HCT116 (cell line): ENCODE data around the gene MSI2. TPM values are rescaled to one million over a fixed set of nuclear protein-coding genes. Genes with fewer than 3 reads are reported as not detected.

ENCODE experiments used
- ATAC-seq: fragments of 200-7000 bp; cut with Tn5 transposase; 2 replicates; pipeline ENCODE4 v1.9.1; 2020; ENCODE audit warnings: mild to moderate bottlenecking, moderate library complexity
- BruUV-seq: library from RNA; stranded (reverse); fragments of 400-500 nt; replicated peaks from 2 replicates; lab custom pipeline; 2021; lab: Mats Ljungman, UMichigan
- CTCF ChIA-PET: fragments of 300-600 bp; sonication (Branson Sonifier 250); formaldehyde crosslinking; loops from one replicate; lab custom pipeline; 2021; ENCODE audit warnings: antibody characterized with exemption; lab: Charles Lee
- POLR2A ChIA-PET: fragments of 300-600, 350-600 bp; sonication (Branson Sonifier 250); formaldehyde crosslinking; loops from one replicate; lab custom pipeline; 2021; ENCODE audit warnings: antibody characterized with exemption; lab: Charles Lee
- RAD21 ChIA-PET, 2 experiments: fragments of 300-600 bp; sonication (Branson Sonifier 250); formaldehyde crosslinking; loops; one replicate each; lab custom pipeline; 2023; ENCODE audit warnings: low total read pairs in 2 of 2; ENCODE audit not compliant: uncharacterized antibody in 2 of 2, unreplicated experiment in 2 of 2, low non-redundant PET in 1 of 2; lab: Charles Lee
- DNase-seq: peaks from one replicate; pipeline ENCODE4 v3.0.0-alpha.2; 2010; ENCODE audit warnings: low read depth, low spot score
- H2AFZ ChIP-seq: fragments of 200-600 bp; shearing (Covaris generic), sonication (generic); 2 replicates; pipeline ENCODE4 v1.6.1; 2017; ENCODE audit warnings: low read depth, mixed run types, mixed read lengths, antibody characterized with exemption, low read length; ENCODE audit not compliant: poor library complexity, severe bottlenecking
- H3K27ac ChIP-seq: 2 replicates; pipeline ENCODE4 v1.5.1; 2012; ENCODE audit warnings: low read depth, low read length
- H3K27me3 ChIP-seq: fragments of 200-600 bp; sonication (generic); 2 replicates; pipeline ENCODE4 v1.6.1; 2016; ENCODE audit warnings: mixed run types, low read length, mixed read lengths; ENCODE audit not compliant: insufficient read depth
- H3K36me3 ChIP-seq, 2 experiments: fragments of 200-500 bp in 1 of 2; fragments of 200-600 bp in 1 of 2; sonication (Bioruptor generic) in 1 of 2; sonication (generic) in 1 of 2; 2 replicates each; pipeline versions ENCODE4 v1.5.1 to v1.6.1; 2014 to 2016; ENCODE audit warnings: low read length in 2 of 2, inconsistent platforms in 1 of 2, mixed read lengths in 1 of 2, mixed run types in 1 of 2; ENCODE audit not compliant: insufficient read depth in 2 of 2, control insufficient read depth in 1 of 2
- H3K4me1 ChIP-seq, 2 experiments: fragments of 200-600 bp in 1 of 2; sonication (generic) in 1 of 2; 2 replicates each; pipeline versions ENCODE4 v1.5.1 to v1.6.1; 2012 to 2017; ENCODE audit warnings: low read length in 2 of 2, inconsistent platforms in 1 of 2, mild to moderate bottlenecking in 1 of 2, mixed read lengths in 1 of 2, mixed run types in 1 of 2, moderate library complexity in 1 of 2; ENCODE audit not compliant: insufficient read depth in 2 of 2, control insufficient read depth in 1 of 2
- H3K4me2 ChIP-seq: fragments of 200-600 bp; sonication (generic); 2 replicates; pipeline ENCODE4 v1.6.1; 2017; ENCODE audit warnings: mixed run types, low read length, mixed read lengths
- H3K4me3 ChIP-seq, 2 experiments: fragments of 200-600 bp in 1 of 2; sonication (generic) in 1 of 2; replicated peaks in 1 of 2; 2 replicates each; pipeline ENCODE4 v1.5.1; 2011 to 2016; ENCODE audit warnings: low read length in 2 of 2, control low read depth in 1 of 2, low read depth in 1 of 2, mild to moderate bottlenecking in 1 of 2, mixed read lengths in 1 of 2, mixed run types in 1 of 2
- H3K79me2 ChIP-seq: fragments of 200-600 bp; sonication (generic); 2 replicates; pipeline ENCODE4 v1.6.1; 2017; ENCODE audit warnings: mild to moderate bottlenecking, mixed run types, low read length, moderate library complexity, mixed read lengths; ENCODE audit not compliant: insufficient read depth
- H3K9ac ChIP-seq: fragments of 200-600 bp; sonication (generic); 2 replicates; pipeline ENCODE4 v1.6.1; 2016; ENCODE audit warnings: low read length, mixed read lengths
- H3K9me2 ChIP-seq: fragments of 200-600 bp; sonication (generic), shearing (Covaris generic); 2 replicates; pipeline ENCODE4 v1.6.1; 2017; ENCODE audit warnings: mixed run types, mild to moderate bottlenecking, moderate library complexity; ENCODE audit not compliant: insufficient read depth
- H3K9me3 ChIP-seq, 2 experiments: fragments of 200-500 bp in 1 of 2; fragments of 200-600 bp in 1 of 2; sonication (Bioruptor generic) in 1 of 2; sonication (generic) in 1 of 2; 2 replicates each; pipeline ENCODE4 v1.6.1; 2014 to 2017; ENCODE audit warnings: low read length in 2 of 2, mixed read lengths in 2 of 2, inconsistent platforms in 1 of 2, low read depth in 1 of 2, mild to moderate bottlenecking in 1 of 2, mixed run types in 1 of 2, moderate library complexity in 1 of 2; ENCODE audit not compliant: control insufficient read depth in 1 of 2, insufficient read depth in 1 of 2
- H4K20me1 ChIP-seq: fragments of 200-600 bp; sonication (generic), shearing (Covaris generic); 2 replicates; pipeline ENCODE4 v1.6.1; 2017; ENCODE audit warnings: mixed run types, mild to moderate bottlenecking, moderate library complexity; ENCODE audit not compliant: insufficient read depth
- CBX3 ChIP-seq: IDR thresholded peaks from 2 replicates; pipeline ENCODE4 v1.6.1; 2012; ENCODE audit warnings: low read depth
- CEBPB ChIP-seq: IDR thresholded peaks from 2 replicates; pipeline ENCODE4 v1.6.1; 2012; ENCODE audit warnings: low read depth
- ELF1 ChIP-seq: IDR thresholded peaks from 2 replicates; pipeline ENCODE4 v1.6.1; 2012; ENCODE audit warnings: low read depth, borderline replicate concordance
- EZH2phosphoT487 ChIP-seq: fragments of 200-600 bp; IDR thresholded peaks from 2 replicates; pipeline ENCODE4 v1.6.1; 2018; ENCODE audit warnings: antibody characterized with exemption, borderline replicate concordance
- JUND ChIP-seq: IDR thresholded peaks from 2 replicates; pipeline ENCODE4 v1.6.1; 2012
- POLR2A ChIP-seq: IDR thresholded peaks from 2 replicates; pipeline ENCODE4 v1.7.0; 2011; ENCODE audit warnings: borderline replicate concordance; ENCODE audit not compliant: insufficient read depth, insufficient read length; ENCODE audit errors: extremely low read depth
- YY1 ChIP-seq: IDR thresholded peaks from 2 replicates; pipeline ENCODE4 v1.6.1; 2011; ENCODE audit warnings: low read length, low read depth, moderate library complexity, mild to moderate bottlenecking; ENCODE audit not compliant: insufficient replicate concordance; ENCODE audit errors: extremely low read depth
- ZNF274 ChIP-seq: fragments of 200-500 bp; sonication (Bioruptor generic); IDR thresholded peaks from 2 replicates; pipeline ENCODE4 v1.6.1; 2014; ENCODE audit warnings: mild to moderate bottlenecking, low read depth, low read length, inconsistent platforms
- intact Hi-C: fragments of 100-400 bp; cut with micrococcal nuclease; formaldehyde crosslinking; loops from 2 replicates; pipeline ENCODE4 v1.10.0; 2022
- total RNA-seq: library from RNA; stranded (reverse); gene quantifications from one replicate; pipeline ENCODE4 v1.2.1, GENCODE V29; 2021; ENCODE audit not compliant: unreplicated experiment

MSI2 gene
- total RNA-seq, 1 experiment from 2014 or later, result 137 TPM

DNA sequence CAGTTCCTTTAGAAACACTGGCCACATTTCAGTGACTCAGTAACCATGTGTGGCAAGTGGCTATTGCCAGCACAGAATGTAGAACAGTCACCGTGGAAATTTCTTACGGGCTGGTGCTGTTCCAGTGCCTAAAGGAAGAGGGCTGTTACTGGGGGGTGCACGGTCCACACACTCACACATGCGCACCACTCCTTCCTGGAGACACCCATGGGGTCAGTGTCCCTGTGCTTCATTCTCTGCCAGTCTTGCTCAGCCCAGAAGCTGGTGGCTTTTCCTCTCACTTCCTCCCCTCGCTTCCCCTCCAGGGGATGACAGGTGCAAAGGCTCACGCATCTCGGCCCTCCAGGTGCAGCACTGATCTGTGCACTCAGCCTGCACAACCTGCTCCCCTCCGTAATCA, 373.1 kb downstream of the MSI2 start:
- Histone ChIP-seq H2AFZ (no peak overlapping the region), H3K4me2 (no peak overlapping the region), H3K36me3 (peaks cover 0 to 7% of the 10 kb centered on the region in 2 experiments; a peak in 1 of 4 replicates), H3K4me3 (no peak overlapping the region), H4K20me1 (no peaks in the 10 kb centered on the region), H3K9me2 (no peaks in the 10 kb centered on the region), H3K9me3 (no peaks in the 10 kb centered on the region), H3K27ac (no peak overlapping the region), H3K79me2 (no peaks in the 10 kb centered on the region), H3K27me3 (no peaks in the 10 kb centered on the region)
- RAD21 ChIA-PET, result no interaction called here
- intact Hi-C loops, result no loop called here
- BruUV-seq, result no TSS peak
- DNase-seq, result no peak
- CTCF ChIA-PET, result no interaction called here
- POLR2A ChIA-PET, result interaction anchor here (1.4 kb wide), 1 partner anchor 12 kb away, joined by 4 read pairs; no protein-coding TSS in a partner anchor
- no peak for TF ChIP-seq POLR2A
- TF ChIP-seq JUND, result no peak
- no peak for TF ChIP-seq CEBPB
- no peak for TF ChIP-seq YY1
- no peak for TF ChIP-seq EZH2phosphoT487
- no peak for TF ChIP-seq ELF1
- TF ChIP-seq ZNF274, result no peak
- no peak for TF ChIP-seq CBX3
- TF ChIP-seq, all 23 proteins: peak for 0
- no peak overlapping the region for H3K9ac ChIP-seq
- no peak for ATAC-seq
- H3K4me1 ChIP-seq, result no peaks in the 10 kb centered on the region

DNA sequence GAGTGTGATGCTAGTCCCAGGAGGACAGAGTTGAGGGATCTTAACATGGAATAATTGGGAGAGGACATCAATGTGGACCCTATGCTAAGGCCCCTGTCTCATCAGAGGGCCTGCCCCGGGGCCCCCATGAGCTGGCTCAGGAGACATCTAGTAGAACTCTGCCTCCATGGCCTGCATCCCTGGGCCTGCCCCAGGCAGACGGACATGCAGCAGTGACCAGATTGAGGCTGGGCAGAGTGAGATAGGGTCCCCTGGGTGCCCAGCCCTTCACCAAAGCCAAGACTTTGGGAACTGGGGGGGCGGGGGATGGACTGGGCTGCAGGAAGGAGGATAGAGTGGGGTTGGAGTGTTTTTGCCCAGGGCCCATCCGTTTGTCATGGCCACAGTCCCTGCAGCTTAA, 373.6 kb downstream of the MSI2 start:
- Histone ChIP-seq H3K79me2 (no peaks in the 10 kb centered on the region), H3K36me3 (peaks cover 0 to 7% of the 10 kb centered on the region in 2 experiments; a peak in 1 of 4 replicates), H2AFZ (no peak overlapping the region), H3K27ac (no peak overlapping the region), H3K9me2 (no peaks in the 10 kb centered on the region), H4K20me1 (no peaks in the 10 kb centered on the region), H3K4me2 (no peak overlapping the region), H3K27me3 (no peaks in the 10 kb centered on the region), H3K4me1 (no peaks in the 10 kb centered on the region), H3K4me3 (no peak overlapping the region), H3K9ac (no peak overlapping the region), H3K9me3 (no peaks in the 10 kb centered on the region)
- POLR2A ChIA-PET, result interaction anchor here (1.4 kb wide), 1 partner anchor 12 kb away, joined by 4 read pairs; no protein-coding TSS in a partner anchor
- no peak for ATAC-seq
- RAD21 ChIA-PET, result no interaction called here
- TF ChIP-seq EZH2phosphoT487, result no peak
- no TSS peak for BruUV-seq
- no peak for DNase-seq
- intact Hi-C loops, result no loop called here
- CTCF ChIA-PET, result no interaction called here
